Measurements from ENCODE around the gene EOLA2. TPM values are rescaled to one million over a fixed set of nuclear protein-coding genes. Genes with fewer than 3 reads are reported as not detected.
"Not testable (repeated sequence)": the region's sequence is repeated elsewhere in the genome, so short reads cannot be mapped to it uniquely, and the experiment has no call there.

The EOLA2 gene
- total RNA-seq: 26.3 and 29.3 TPM in 2 replicates

- DNase-seq (ENCODE audit: low read depth, low spot score): peak; percentile 95
These were observed at the start of gene EOLA2 for GRCh38 chrX:149938427-149938880. Gene EOLA2 (minus strand): TSS chrX:149938491. CDS start chrX:149933874, 4,617 bp downstream.

DNA sequence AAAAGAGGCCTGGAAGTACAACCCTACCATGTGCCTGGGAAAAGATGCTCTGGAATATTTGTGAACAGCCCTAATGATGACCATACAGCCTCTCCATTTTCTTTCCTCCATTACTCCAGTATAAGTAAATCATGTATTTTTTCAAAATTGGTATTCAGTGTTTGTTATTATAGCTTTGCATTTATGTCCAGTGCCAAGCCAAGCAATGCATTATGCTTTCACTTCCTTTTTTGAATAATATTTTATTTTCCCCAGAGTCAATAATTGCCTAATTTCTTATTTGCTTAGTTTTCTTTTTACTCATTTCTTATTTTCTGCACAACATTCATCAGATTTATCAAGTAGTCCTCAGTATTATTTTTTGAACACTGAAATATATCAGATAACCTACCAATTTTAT is 49.3 kb upstream of the EOLA2 start:
- no peak for DNase-seq (ENCODE audit: low read depth, low spot score)

DNA sequence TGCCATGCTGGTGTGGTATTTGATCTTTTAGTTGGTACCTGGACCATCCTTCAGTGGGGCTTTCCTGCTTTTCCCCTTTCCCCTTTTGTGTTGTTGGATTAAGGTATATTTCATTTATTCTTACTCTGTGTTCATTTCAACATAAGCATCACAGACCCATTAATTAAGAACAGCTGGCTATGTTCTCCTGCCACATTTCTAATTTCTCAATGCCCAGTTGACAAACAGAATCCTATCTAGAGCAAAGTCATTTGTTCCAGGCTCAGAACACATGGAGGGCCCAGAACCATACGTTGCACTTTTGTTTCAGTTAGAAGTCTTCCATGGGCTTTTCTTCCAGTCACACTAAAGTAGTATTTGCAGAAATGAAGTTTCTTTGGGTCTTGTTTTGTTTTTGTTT is 46.1 kb upstream of the EOLA2 start:
- no peak for DNase-seq (ENCODE audit: low read depth, low spot score)

DNA sequence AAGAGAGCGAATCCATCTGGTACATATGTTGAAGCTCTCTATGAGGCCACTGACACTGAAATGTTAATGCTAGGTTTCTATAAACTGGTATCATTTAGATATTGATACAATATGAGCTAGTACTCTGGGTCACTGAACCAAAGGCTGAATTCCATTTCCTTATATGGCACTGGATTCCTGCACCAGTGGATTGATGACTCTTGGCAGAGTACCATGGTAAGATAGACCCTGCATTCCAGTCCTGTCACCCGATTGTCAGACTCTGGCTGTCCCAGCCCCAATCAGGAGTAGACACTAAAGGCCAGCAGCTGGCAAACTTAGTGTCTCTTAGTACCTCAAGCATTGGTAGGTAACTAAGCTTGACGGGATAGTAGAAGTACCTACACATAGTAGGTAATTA is 44.0 kb upstream of the EOLA2 start:
- no peak for DNase-seq (ENCODE audit: low read depth, low spot score)

DNA sequence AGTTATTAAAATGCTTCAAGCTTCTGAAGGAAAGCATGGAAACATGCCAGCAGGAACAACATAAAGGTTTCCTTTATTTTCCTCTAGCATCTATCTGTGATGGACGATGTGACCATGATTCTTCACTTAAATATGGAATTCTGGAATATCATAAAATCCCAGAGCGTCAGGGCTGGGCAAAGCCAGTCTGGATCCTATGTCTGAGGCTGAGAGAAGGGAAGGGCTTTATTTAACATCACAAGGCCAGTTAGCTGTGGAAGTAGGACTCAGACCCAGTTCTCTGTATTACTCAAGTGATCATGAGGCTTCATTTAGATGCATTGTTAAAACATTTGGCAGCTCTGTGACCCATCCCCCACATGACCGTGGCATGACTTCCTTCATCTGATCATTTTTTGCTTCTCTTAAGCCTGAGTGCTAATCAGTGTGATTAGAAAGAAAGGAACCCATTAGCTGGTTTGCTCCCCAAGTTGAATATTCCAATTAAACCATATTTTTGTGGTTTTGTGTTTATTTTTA is 40.9 kb upstream of the EOLA2 start:
- no peak for DNase-seq (ENCODE audit: low read depth, low spot score)

- DNase-seq (ENCODE audit: low read depth, low spot score): peak; percentile 15
These were observed 24.8 kb upstream of the EOLA2 start for GRCh38 chrX:149962859-149963757.

DNA sequence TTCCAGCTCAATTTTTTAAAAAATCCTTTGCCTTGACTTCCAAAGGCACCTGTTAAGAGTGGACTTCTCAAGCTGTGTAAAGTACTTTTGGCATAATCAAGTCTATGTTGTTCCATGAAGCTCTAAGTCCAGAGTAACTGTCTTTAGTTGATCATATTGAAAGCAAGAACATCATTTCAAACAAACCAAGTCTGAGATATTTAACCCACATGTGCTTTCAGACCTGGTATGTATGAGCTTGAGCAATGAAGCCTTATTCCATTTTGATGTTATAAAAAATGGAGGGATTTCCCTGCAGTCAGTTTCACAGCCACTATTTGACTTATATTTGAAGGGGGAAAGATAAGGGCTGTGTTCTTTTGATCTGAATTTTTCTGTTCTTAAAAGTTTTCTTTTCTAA is 23.7 kb upstream of the EOLA2 start:
- DNase-seq (ENCODE audit: low read depth, low spot score): no peak

DNA sequence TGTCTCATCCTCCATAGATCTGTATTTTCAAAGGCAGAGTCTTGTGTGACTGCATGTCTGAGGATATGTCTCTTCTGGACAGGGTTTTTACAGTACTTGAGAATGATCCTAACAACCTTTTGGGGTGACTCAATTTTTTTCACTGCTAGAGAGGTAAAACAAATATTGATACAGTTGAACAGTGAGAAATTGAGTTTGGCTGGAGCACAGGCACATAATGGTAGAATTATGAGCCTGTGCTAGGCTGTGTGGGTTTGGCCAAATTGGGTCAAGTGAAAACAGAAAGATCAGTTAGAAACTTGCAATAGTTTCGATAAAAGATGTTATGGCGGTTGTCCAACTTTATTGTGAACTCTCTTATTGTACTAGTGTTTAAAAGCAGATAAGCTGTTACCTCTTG is 23.3 kb upstream of the EOLA2 start:
- no peak for DNase-seq (ENCODE audit: low read depth, low spot score)

- peak; percentile 22 for DNase-seq (ENCODE audit: low read depth, low spot score)
These were observed 12.4 kb upstream of the EOLA2 start for GRCh38 chrX:149950681-149951080.

DNA sequence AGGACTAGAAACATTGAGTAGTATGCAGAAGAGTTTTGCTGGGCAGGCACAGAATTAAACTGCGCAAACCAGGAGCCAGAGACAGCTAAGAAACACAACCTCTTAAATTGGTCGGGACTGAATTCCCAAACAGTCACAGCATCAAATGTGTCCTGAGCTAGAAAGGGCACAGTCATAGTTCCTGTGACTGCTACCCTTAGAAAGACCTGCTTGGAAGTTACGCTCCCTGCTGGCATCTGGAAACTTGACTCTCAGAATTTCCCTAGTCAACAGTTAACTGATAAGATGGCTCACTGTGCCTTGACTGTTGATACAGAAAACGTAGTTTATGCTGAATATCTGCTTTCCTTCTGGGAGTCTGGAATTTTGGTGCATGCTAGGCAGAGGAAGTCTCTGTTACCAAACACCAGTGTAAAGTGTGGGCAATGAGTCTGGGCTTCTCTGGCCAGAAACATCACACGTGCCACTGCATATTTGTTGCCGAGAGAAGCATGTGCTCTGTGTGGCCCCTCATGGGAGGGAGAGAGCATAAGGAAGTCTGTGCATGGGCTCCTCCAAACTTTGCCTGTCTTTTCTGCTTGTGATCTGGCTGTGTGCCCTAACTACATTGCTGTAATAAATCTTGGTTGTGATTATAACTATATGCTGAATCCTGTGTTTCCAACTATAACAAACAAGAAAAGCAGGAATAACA is 11.6 kb upstream of the EOLA2 start:
- no peak for DNase-seq (ENCODE audit: low read depth, low spot score)

DNA sequence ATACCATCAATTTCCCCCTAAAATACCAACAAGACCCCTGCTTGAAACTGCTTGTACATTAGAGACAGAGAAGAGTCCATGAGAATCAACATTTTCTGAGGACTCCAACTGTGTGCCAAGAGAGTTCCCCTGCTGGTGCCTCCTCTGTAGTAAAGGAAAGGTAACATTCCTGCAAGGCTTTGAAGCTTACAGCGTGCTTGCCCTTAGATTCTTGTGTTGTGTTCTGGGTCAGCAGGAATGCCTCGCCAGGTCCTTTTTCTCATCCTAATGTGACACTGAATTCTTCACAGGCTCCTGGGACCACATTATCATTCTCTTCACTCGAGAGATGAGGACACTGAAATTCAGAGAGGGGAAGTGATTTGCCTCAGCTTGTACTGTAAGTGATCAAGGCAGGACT is 9.7 kb upstream of the EOLA2 start:
- no peak for DNase-seq (ENCODE audit: low read depth, low spot score)

GRCh38 chrX:149946932-149947331 is 8.6 kb upstream of the EOLA2 start:
- not testable (repeated sequence) for DNase-seq (ENCODE audit: low read depth, low spot score)

DNA sequence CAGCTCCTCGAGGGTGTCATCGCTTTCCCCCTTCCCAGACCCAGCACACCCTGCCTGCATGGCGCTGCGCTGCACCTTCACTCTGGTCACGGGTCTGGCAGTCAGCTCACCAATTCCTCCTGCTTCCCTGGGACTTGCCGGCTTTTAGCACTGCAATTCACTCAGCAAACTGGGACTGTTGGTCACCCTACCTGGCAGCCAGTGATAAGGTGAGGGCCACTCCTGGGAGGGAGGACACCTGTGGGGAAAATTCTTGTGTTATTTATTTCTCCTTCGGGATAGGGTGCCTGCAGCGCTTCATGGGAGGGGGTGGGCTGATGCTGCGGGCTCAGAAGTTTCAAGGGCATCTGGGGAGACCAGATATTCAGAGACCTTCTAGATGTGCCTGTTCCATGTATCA is 7.5 kb upstream of the EOLA2 start:
- not testable (repeated sequence) for DNase-seq (ENCODE audit: low read depth, low spot score)

DNA sequence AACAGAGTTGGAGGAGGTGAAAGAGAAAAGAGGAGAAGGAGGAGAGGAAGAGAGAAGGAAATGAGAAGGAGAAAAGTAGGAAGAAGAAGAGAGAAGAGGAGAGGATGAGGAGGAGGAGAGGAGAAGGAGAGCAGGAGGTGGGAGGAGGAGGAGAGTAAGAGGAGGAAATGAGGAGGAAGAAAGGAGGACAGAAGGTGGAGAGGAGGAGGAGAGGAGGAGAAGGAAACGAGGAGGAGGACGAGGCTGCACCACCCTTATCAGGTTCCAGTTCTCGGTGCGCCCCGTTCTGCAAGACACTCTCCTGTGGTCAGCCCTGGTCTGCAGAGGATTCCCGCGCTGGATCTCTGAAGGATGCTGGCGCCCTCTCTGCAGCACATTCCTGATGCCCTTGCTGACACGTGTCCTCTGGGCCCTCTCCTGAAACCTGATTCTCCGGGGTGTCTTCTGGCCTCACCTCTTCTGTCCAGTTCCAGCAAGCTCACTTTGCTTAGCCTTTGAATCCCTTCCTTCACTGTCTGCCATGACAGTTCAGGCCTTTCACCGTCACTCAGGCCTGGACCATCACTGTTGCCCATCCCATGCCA is 6.9 kb upstream of the EOLA2 start:
- not testable (repeated sequence) for DNase-seq (ENCODE audit: low read depth, low spot score)

DNA sequence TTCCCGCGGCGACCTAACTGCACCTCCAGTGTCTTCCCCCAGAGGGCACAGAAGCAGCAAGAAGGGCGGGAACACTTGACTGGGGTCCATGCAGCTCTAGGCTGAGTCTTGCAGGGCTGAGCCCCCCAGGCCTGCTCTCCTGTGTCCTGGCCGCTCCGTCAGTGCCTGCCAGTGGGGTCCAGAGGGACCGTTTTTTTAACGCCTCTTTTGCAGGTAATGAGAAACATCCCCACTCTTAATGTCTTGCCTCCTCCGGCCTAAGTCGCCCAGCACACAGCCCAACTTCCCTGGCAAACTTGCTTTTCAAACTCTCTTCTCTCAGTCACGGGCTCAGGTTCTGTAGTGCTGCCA is 2.4 kb upstream of the EOLA2 start:
- DNase-seq (ENCODE audit: low read depth, low spot score): not testable (repeated sequence)

GRCh38 chrX:149939905-149940673 is 1.8 kb upstream of the EOLA2 start:
- DNase-seq (ENCODE audit: low read depth, low spot score): peak; percentile 90

DNA sequence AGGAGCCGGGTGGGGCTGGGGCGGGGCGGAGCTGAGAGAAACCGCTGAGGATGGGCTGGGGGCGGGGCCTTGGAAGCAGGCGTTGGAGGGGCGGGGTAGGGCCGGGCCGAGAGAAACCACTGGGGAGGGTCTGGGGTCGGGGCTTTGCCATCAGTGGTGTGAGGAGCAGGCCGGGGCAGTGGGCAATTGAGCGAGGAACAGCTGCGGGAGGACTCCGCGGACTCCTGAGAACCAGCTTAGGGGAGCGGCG is 1.3 kb upstream of the EOLA2 start:
- DNase-seq (ENCODE audit: low read depth, low spot score): no peak

DNA sequence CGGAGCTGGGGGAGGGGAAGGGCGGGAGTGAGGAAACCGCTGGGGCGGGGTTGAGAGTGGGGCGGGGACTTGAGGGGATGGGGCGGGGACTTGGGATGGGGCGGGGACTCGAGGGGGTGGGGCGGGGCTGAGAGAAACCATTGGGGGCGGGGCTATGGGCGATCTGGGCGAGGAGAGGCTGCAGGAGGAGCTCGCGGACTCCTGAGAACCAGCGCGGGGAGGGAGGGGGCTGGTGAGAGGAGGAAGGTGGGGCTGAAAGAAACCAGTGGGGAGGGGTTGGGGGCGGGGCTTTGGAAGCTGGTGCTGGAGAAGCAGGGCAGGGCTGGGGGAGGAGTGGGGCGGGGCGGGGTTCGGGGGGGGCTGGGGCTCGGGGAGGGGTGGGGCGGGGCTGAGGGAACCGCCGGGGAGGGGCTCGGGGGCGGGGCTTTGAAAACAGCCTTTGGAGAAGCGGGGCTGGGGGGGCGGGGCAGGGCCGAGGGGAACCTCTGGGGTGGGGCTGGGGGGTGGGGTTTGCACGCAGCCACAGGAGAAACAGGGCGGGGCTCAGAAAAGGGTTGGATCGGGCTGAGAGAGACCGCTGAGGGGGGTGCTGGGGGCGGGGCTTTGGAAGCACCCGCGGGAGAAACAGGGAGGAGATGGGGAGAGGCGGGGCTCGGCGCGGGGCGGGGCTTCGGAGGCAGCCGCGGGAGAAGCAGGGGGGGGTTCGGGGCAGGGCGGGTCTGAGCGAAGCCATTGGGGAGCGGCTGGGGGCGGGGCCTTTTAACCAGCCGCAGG is 777 bp upstream of the EOLA2 start:
- DNase-seq (ENCODE audit: low read depth, low spot score): peak; percentile 61

DNA sequence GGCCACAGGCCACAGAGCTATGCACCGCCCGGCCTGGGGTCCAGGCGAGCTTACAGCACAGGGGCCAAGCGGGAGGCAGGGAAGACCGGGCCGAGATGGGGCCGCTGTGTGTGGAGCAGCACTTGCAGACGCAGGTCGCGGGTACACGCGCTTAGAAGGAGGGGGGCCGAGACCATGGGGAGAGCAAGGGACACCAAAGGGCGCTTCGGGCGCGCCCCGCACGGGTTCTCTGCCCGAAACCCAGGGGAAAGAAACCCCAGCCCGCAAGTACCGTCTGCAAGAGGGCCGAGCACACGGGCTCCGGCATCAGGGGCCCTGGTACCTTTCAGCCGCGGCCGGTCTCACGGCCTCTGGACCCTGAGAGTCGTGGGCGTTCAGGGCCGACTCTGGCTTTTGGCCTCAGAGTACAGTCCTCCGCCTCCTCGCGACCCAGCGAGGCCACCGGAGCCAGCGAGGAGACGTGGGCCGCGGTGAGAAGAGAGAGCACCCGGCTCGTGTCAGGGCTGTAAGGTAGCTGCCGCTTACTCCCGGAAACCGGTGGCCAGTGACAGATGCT is 342 bp downstream of the EOLA2 start:
- no peak for DNase-seq (ENCODE audit: low read depth, low spot score)

GRCh38 chrX:149937328-149937727 is 963 bp downstream of the EOLA2 start:
- not testable (repeated sequence) for DNase-seq (ENCODE audit: low read depth, low spot score)
